ENCODE results near the gene TMEM184A. TPM values are rescaled to one million over a fixed set of nuclear protein-coding genes. Genes with fewer than 3 reads are reported as not detected.

The TMEM184A gene
- total RNA-seq, 1 donor from 2014 or later, result 0.36 TPM

DNA sequence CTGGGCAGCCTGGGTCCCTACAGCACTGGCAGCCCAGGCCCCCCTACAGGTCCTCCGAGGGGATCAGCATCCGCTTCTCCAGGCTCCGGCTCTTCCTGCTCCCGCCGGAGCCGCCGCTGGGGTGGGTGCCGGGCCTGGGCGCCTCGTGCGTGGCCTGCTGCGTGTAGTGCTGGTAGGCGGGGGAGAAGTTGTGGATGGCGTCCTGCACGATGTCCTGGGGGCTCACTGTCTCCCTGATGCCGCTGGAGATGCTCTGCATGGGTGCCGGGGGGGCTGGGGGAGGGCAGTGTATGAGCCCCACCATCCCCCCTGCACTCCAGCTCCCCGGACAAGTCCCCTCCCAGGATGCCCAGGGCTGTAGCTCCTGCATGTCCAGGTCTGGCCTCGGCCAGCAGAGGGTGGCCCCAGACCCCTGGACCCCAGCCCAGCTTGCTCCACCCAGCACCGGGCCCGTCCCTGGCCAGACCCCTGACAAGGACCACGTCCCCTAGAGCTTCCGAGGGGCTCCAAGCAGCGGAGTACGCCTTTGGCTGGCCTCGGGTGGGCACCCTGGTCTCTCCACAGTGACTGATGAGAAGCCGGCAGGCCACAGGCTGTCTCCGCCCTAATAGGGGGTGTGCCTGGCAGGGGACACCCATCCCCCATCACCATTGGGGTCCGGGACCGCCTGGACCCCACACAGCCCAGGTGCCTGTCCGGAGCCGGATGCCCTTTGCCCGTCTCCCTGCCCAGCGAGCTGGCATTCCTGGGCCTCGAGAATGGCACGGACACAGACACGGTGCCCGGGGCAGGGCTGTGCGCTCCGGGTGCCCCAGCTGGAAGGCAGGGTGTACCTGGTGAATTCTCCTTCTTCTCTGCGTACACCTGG is 8.9 kb downstream of the TMEM184A start:
- TF ChIP-seq, protein P1, sequence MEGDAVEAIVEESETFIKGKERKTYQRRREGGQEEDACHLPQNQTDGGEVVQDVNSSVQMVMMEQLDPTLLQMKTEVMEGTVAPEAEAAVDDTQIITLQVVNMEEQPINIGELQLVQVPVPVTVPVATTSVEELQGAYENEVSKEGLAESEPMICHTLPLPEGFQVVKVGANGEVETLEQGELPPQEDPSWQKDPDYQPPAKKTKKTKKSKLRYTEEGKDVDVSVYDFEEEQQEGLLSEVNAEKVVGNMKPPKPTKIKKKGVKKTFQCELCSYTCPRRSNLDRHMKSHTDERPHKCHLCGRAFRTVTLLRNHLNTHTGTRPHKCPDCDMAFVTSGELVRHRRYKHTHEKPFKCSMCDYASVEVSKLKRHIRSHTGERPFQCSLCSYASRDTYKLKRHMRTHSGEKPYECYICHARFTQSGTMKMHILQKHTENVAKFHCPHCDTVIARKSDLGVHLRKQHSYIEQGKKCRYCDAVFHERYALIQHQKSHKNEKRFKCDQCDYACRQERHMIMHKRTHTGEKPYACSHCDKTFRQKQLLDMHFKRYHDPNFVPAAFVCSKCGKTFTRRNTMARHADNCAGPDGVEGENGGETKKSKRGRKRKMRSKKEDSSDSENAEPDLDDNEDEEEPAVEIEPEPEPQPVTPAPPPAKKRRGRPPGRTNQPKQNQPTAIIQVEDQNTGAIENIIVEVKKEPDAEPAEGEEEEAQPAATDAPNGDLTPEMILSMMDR (IDR thresholded peaks at IDR 0.05; ENCODE audit: borderline replicate concordance), result no peak
- no peak overlapping the region for H3K4me3 ChIP-seq
- no peaks in the 10 kb centered on the region for H3K9me3 ChIP-seq (replicated peaks)
- no peak overlapping the region for H3K27ac ChIP-seq (replicated peaks)
- intact Hi-C loops (cut with micrococcal nuclease), result no loop called here
- no peak for DNase-seq
- no peaks in the 10 kb centered on the region for H3K27me3 ChIP-seq (ENCODE audit: low read depth)
- H3K36me3 ChIP-seq, result peaks cover 23% of the 10 kb centered on the region
- H3K4me1 ChIP-seq, result peaks cover 32% of the 10 kb centered on the region

DNA sequence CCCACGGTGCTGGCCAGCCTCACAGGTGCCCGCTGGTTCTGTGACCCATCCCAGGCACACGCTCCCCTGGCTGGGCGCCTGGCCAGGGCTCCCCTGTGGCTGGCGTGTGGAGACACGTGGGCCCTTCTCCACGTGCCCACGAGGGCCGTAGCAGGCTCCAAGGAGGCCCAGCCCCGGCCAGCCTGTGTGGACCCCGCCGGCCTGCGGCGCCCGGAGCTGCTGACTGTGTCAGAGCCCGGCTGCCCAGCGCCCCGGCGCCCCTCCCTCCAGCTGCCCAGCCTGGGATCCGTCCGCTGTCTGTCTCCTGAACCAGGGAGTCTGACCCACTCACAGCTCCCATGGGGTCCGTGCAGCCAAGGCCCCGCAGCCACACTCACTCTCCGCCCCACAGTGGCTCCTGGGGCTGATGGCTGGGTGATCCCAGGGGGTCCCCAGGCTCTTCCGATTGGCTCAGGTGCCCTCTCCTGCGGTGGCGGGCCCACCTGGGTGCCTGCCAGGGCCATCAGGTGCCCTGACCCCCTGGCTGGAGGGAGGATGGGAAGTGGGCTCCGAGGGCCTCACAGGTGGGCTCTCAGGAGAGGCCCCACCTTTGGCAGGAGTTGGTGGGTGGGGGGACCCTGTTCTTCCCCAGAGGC is 9.6 kb downstream of the TMEM184A start:
- Histone ChIP-seq H3K27ac (replicated peaks) (no peak overlapping the region), H3K4me1 (peaks cover 32% of the 10 kb centered on the region), H3K9me3 (replicated peaks) (no peaks in the 10 kb centered on the region), H3K4me3 (no peak overlapping the region), H3K36me3 (peaks cover 30% of the 10 kb centered on the region), H3K27me3 (ENCODE audit: low read depth) (no peaks in the 10 kb centered on the region)
- TF ChIP-seq, protein P1 (IDR thresholded peaks at IDR 0.05; ENCODE audit: borderline replicate concordance), result no peak
- no peak for DNase-seq
- intact Hi-C loops (cut with micrococcal nuclease), result no loop called here

DNA sequence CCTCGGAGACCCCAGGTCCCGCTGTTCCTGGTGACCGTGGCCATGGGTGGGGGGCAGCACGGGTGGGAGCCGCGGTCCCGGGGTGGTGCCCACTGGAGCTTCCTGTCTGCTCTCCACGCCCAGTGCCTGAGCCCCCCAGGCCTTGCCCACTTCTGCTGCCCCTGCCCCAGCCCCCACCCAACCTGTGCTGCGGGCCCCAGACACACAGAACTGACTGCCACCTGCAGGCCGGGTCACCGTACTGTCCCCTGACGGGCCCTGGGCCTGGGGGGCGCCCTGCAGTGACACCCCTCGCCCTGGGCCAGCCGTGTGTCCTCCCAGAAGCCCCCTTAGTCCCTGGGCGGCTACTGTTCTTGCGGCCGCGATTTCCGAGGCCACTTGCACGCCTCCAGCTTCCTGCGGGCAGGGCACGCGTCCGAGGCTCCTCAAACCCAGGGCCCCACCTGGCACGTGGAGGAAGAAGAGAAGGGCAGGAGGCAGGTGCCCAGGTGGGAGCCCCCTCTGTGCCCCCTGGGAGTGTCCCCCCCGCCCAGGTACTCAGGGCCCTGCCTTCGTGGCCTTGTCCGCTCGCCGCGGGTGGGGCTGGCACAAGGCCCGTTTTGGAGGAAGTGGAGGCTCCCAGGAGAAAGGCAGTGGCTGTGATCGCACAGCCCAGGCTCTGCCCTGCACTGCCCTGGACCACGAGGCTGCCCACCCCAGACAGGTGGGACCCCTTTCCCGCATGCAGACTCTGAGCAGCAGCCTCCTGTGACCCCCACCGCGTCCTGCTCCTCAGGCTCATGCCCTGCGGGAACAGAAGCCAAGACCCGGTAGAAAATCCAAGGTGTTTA is 10.4 kb downstream of the TMEM184A start:
- H3K27ac ChIP-seq (replicated peaks), result peak overlapping the region; percentile 16
- H3K4me1 ChIP-seq, result peaks cover 32% of the 10 kb centered on the region
- DNase-seq, result no peak
- H3K9me3 ChIP-seq (replicated peaks), result no peaks in the 10 kb centered on the region
- peaks cover 38% of the 10 kb centered on the region for H3K36me3 ChIP-seq
- H3K27me3 ChIP-seq (ENCODE audit: low read depth), result no peaks in the 10 kb centered on the region
- H3K4me3 ChIP-seq, result no peak overlapping the region
- TF ChIP-seq, protein P1 (IDR thresholded peaks at IDR 0.05; ENCODE audit: borderline replicate concordance), result no peak
- intact Hi-C loops (cut with micrococcal nuclease), result no loop called here

DNA sequence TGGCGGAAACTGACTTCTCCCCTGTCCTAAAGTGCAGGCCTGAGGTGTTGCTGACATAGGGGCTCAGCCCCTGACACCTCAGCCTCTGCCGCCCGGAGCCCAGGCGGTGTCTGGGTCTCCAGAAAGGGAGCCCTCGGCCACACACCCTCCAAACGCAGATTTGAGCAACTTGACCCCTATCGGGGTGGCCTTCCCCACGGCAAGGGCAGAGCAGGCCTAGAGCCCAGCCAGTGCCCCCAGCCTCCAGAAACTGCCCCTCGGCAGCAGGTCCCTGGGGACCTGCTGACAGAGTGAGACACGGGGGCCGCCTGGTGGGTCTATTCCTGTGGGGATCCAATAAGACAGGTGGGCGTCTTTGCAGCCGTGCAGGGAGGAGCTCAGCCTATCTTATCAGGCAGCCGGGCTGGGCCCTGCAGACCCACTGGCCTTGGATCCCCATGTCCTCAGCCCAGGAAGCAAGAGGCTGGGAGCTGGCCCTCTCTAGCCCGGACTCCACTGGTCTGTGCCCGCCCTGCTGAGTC is 11.0 kb downstream of the TMEM184A start:
- H3K27ac ChIP-seq (replicated peaks), result peak overlapping the region; percentile 33
- DNase-seq, result no peak
- H3K36me3 ChIP-seq, result peaks cover 44% of the 10 kb centered on the region
- no peaks in the 10 kb centered on the region for H3K9me3 ChIP-seq (replicated peaks)
- no peak overlapping the region for H3K4me3 ChIP-seq
- H3K4me1 ChIP-seq, result peaks cover 32% of the 10 kb centered on the region
- TF ChIP-seq, protein P1 (IDR thresholded peaks at IDR 0.05; ENCODE audit: borderline replicate concordance), result no peak
- intact Hi-C loops (cut with micrococcal nuclease), result no loop called here
- H3K27me3 ChIP-seq (ENCODE audit: low read depth), result no peaks in the 10 kb centered on the region
